GM23338 (cell line): ENCODE data around the gene C20orf204. TPM values are rescaled to one million over a fixed set of nuclear protein-coding genes. Genes with fewer than 3 reads are reported as not detected.

Experiments
- ATAC-seq: fragments of 200-7000 bp; cut with Tn5 transposase; 3 replicates; pipeline ENCODE4 v1.9.1; 2020
- DNase-seq: peaks from one replicate; pipeline ENCODE4 v3.0.0-alpha.2; 2015; ENCODE audit warnings: low spot score
- H2AFZ ChIP-seq: fragments of 200-600 bp; sonication (generic); 2 replicates; pipeline ENCODE4 v1.8.0; 2016; ENCODE audit warnings: antibody characterized with exemption, mild to moderate bottlenecking, moderate library complexity
- H3F3A ChIP-seq: fragments of 200-600 bp; sonication (generic); replicated peaks from 2 replicates; pipeline ENCODE4 v1.8.0; 2017; ENCODE audit warnings: antibody characterized with exemption, mixed run types, low read depth
- H3K27ac ChIP-seq: fragments of 200-600 bp; sonication (generic); 2 replicates; pipeline ENCODE4 v1.6.1; 2016; ENCODE audit warnings: low read depth
- H3K27me3 ChIP-seq: fragments of 200-600 bp; sonication (generic); 2 replicates; pipeline ENCODE4 v1.8.0; 2016; ENCODE audit warnings: mild to moderate bottlenecking, mixed run types, moderate library complexity; ENCODE audit not compliant: insufficient read depth
- H3K36me3 ChIP-seq: fragments of 200-600 bp; sonication (generic); 2 replicates; pipeline ENCODE4 v1.8.0; 2016; ENCODE audit warnings: mild to moderate bottlenecking; ENCODE audit not compliant: insufficient read depth
- H3K4me1 ChIP-seq: fragments of 200-600 bp; sonication (generic); 2 replicates; pipeline ENCODE4 v1.8.0; 2016; ENCODE audit warnings: mild to moderate bottlenecking, moderate library complexity; ENCODE audit not compliant: insufficient read depth
- H3K4me2 ChIP-seq: fragments of 200-600 bp; sonication (generic); 2 replicates; pipeline ENCODE4 v1.7.1; 2017; ENCODE audit warnings: mixed run types
- H3K4me3 ChIP-seq: fragments of 200-600 bp; sonication (generic); 2 replicates; pipeline ENCODE4 v1.6.1; 2016; ENCODE audit warnings: mixed run types
- H3K79me2 ChIP-seq: fragments of 200-600 bp; sonication (generic); replicated peaks from 2 replicates; pipeline ENCODE4 v1.8.0; 2017; ENCODE audit warnings: mild to moderate bottlenecking; ENCODE audit not compliant: insufficient read depth
- H3K9me2 ChIP-seq: fragments of 200-600 bp; sonication (generic); 2 replicates; pipeline ENCODE4 v1.8.0; 2017; ENCODE audit not compliant: insufficient read depth
- H4K20me1 ChIP-seq: fragments of 200-600 bp; sonication (generic); replicated peaks from 2 replicates; pipeline ENCODE4 v1.8.0; 2017; ENCODE audit warnings: mild to moderate bottlenecking; ENCODE audit not compliant: insufficient read depth
- H3K27ac Mint-ChIP-seq: 2 replicates; pipeline ENCODE4 v1.8.0; 2020; ENCODE audit warnings: inconsistent platforms, mild to moderate bottlenecking, moderate library complexity, mixed read lengths
- H3K27me3 Mint-ChIP-seq: 3 replicates; pipeline ENCODE4 v1.8.0; 2022; ENCODE audit warnings: low read depth, mild to moderate bottlenecking, moderate library complexity, mixed read lengths, inconsistent platforms; ENCODE audit not compliant: insufficient read depth, poor library complexity
- H3K36me3 Mint-ChIP-seq: 3 replicates; pipeline ENCODE4 v1.8.0; 2021; ENCODE audit warnings: low read depth, mild to moderate bottlenecking, inconsistent platforms, moderate library complexity, mixed read lengths
- H3K4me1 Mint-ChIP-seq: 3 replicates; pipeline ENCODE4 v1.8.0; 2020; ENCODE audit warnings: mild to moderate bottlenecking, inconsistent platforms, mixed read lengths
- H3K4me3 Mint-ChIP-seq: 3 replicates; pipeline ENCODE4 v1.8.0; 2021; ENCODE audit warnings: moderate library complexity, mild to moderate bottlenecking, inconsistent platforms, mixed read lengths
- H3K9me3 Mint-ChIP-seq: 3 replicates; pipeline ENCODE4 v1.8.0; 2020; ENCODE audit warnings: moderate library complexity, mild to moderate bottlenecking, inconsistent platforms, mixed read lengths
- CREB1 ChIP-seq: fragments of 250-450 bp; sonication (Bioruptor Pico); IDR thresholded peaks from 2 replicates; pipeline ENCODE4 v1.5.0; 2020; ENCODE audit warnings: low read depth, mild to moderate bottlenecking, moderate library complexity
- CTCF ChIP-seq, 2 experiments: fragments of 200-600 bp in 1 of 2; sonication (generic) in 1 of 2; conservative IDR thresholded peaks; 2 replicates each; pipeline versions ENCODE4 v1.5.1 to v1.6.1; 2016 to 2017; ENCODE audit warnings: antibody characterized with exemption in 2 of 2, low read depth in 2 of 2, mild to moderate bottlenecking in 2 of 2, moderate library complexity in 1 of 2
- ETS1 ChIP-seq: IDR thresholded peaks from 2 replicates; pipeline ENCODE4 v1.6.1; 2016; ENCODE audit warnings: antibody characterized with exemption
- EZH2 ChIP-seq: fragments of 200-600 bp; sonication (generic); IDR thresholded peaks from one replicate; pipeline ENCODE4 v1.8.0; 2017; ENCODE audit warnings: antibody characterized with exemption, mild to moderate bottlenecking, low read depth; ENCODE audit not compliant: unreplicated experiment
- EZH2phosphoT487 ChIP-seq: fragments of 200-600 bp; sonication (generic); IDR thresholded peaks from one replicate; pipeline ENCODE4 v1.8.1; 2018; ENCODE audit warnings: antibody characterized with exemption; ENCODE audit not compliant: unreplicated experiment
- JUNB ChIP-seq: IDR thresholded peaks from one replicate; pipeline ENCODE4 v1.6.1; 2016; ENCODE audit warnings: antibody characterized with exemption; ENCODE audit not compliant: unreplicated experiment
- NANOG ChIP-seq: IDR thresholded peaks from 2 replicates; pipeline ENCODE4 v1.6.1; 2016; ENCODE audit warnings: antibody characterized with exemption, borderline replicate concordance
- POLR2AphosphoS5 ChIP-seq: IDR thresholded peaks from 2 replicates; pipeline ENCODE4 v1.6.1; 2016; ENCODE audit warnings: antibody characterized with exemption, low read depth
- REST ChIP-seq: IDR thresholded peaks from one replicate; pipeline ENCODE4 v1.6.1; 2018; ENCODE audit warnings: antibody characterized with exemption; ENCODE audit not compliant: unreplicated experiment
- STAT1 ChIP-seq: IDR thresholded peaks from one replicate; pipeline ENCODE4 v1.6.1; 2016; ENCODE audit warnings: antibody characterized with exemption; ENCODE audit not compliant: unreplicated experiment
- ZNF114 ChIP-seq: fragments of 250-450 bp; sonication (Bioruptor Pico); IDR thresholded peaks from 2 replicates; pipeline ENCODE4 v1.5.0; 2020; ENCODE audit warnings: mild to moderate bottlenecking, moderate library complexity
- ZNF331 ChIP-seq: fragments of 250-450 bp; sonication (Bioruptor Pico); IDR thresholded peaks from 2 replicates; pipeline ENCODE4 v1.5.0; 2020; ENCODE audit warnings: low read depth, mild to moderate bottlenecking, moderate library complexity
- ZNF462 ChIP-seq: fragments of 250-450 bp; sonication (Bioruptor Pico); IDR thresholded peaks from 2 replicates; pipeline ENCODE4 v1.5.0; 2020; ENCODE audit warnings: mild to moderate bottlenecking, moderate library complexity
- polyA plus RNA-seq: library from polyadenylated mRNA; unstranded; fragments of >200 nt; fragmentation: Nextera tagmentation; extraction: Ambion mirVana; gene quantifications from 2 replicates; pipeline ENCODE4 v1.2.1, GENCODE V29; 2016
- total RNA-seq: library from RNA; depleted of rRNA; stranded (reverse); fragments of >200 nt; shearing (Covaris generic); gene quantifications from 2 replicates; pipeline ENCODE4 v1.2.3, GENCODE V29; 2014

C20orf204 gene
- total and polyA plus RNA-seq, 2 experiments from 2014 or later: 0.73 to 0.82 TPM

GRCh38 chr20:64078934-64079272, 42.9 kb downstream of the C20orf204 start:
- Histone ChIP-seq H3K36me3 (no peaks in the 10 kb centered on the region), H4K20me1 (no peaks in the 10 kb centered on the region), H3K9me2 (no peaks in the 10 kb centered on the region), H3K79me2 (no peaks in the 10 kb centered on the region), H3F3A (0 out of 2 replicates have a peak, but pooled peaks cover 5% of the 10 kb centered on the region), H3K4me3 (peak overlapping the region; percentile 75), H2AFZ (no peak overlapping the region), H3K4me2 (peak overlapping the region; percentile 88), H3K27ac (no peak overlapping the region), H3K4me1 (peaks cover 22% of the 10 kb centered on the region; the same call in 1 of the 2 replicates), H3K27me3 (peaks cover 30% of the 10 kb centered on the region)
- Mint-ChIP-seq H3K9me3 (no peaks in the 10 kb centered on the region), H3K27ac (no peak overlapping the region), H3K4me3 (peak overlapping the region; percentile 68), H3K4me1 (peaks cover 29% of the 10 kb centered on the region; the same call in 2 of the 3 replicates), H3K27me3 (peaks cover 34% of the 10 kb centered on the region), H3K36me3 (no peaks in the 10 kb centered on the region)
- no peak for TF ChIP-seq ETS1
- no peak for TF ChIP-seq EZH2phosphoT487
- no peak for TF ChIP-seq ZNF114
- TF ChIP-seq ZNF331 (CRISPR knock-in tag): no peak
- TF ChIP-seq NANOG: no peak
- TF ChIP-seq CTCF (conservative IDR thresholded peaks at IDR 0.05; ENCODE audit: low read depth in 2 of 2): no peak
- TF ChIP-seq JUNB: no peak
- no peak for TF ChIP-seq REST
- TF ChIP-seq CREB1 (CRISPR knock-in tag): no peak
- TF ChIP-seq POLR2AphosphoS5: no peak
- no peak for TF ChIP-seq STAT1
- TF ChIP-seq ZNF462 (CRISPR knock-in tag): no peak
- TF ChIP-seq EZH2: no peak
- DNase-seq: no peak
- no peak for ATAC-seq
